CD4-positive, alpha-beta T cell treated with Interleukin-6 at 100 ng/mL for 8 hours (primary cell): Measurements from ENCODE around the gene SNRNP25.

Experiments used
- DNase-seq: peaks from one replicate; pipeline ENCODE4 v3.0.0-alpha.2; 2020; ENCODE audit warnings: mixed read lengths, low spot score

SNRNP25 gene

DNA sequence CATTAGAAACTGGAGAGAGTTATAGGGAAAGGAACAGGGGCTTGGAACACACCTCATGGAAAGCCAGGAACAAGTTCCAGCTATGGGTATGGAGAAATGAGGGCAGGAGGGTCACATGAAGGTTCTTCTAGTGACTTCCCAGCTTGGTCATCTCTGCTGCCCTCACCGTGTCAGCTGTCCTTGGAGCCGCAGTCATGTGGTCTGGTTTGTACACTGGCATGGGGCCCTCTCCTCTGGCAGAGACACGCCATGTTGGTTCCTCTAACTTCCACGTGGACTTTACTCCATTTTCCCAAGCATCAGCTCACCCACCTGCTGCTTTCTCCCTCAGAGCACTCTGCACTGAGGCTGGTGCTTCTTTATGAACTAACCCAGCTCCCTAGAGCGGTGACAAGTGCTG is 50.7 kb downstream of the SNRNP25 start:
- no peak for DNase-seq

- no peak for DNase-seq
Measured at GRCh38 chr16:104928-105327, 51.3 kb downstream of the SNRNP25 start.

- DNase-seq = no peak
Measured at GRCh38 chr16:105521-105920, 51.9 kb downstream of the SNRNP25 start.

GRCh38 chr16:106623-107324 is 53.1 kb downstream of the SNRNP25 start:
- peak; percentile 66 for DNase-seq
